Subcutaneous adipose tissue (tissue), 4 donors: ENCODE results near the gene FGD4. TPM values are rescaled to one million over a fixed set of nuclear protein-coding genes. Genes with fewer than 3 reads are reported as not detected.

ENCODE experiments used
- CTCF ChIP-seq: fragments of 450-650 bp; IDR thresholded peaks from one replicate; pipeline ENCODE4 v1.5.1; 2016; ENCODE audit warnings: low read depth, mild to moderate bottlenecking, control low read depth, antibody characterized with exemption, moderate library complexity
- total RNA-seq, 4 donors: library from RNA; depleted of rRNA; stranded (reverse); fragments of >200 nt; gene quantifications; one replicate each; pipeline ENCODE4 v1.1.0, GENCODE V29; 2016

Gene FGD4
- total RNA-seq, 4 donors from 2014 or later: 65.1 to 96.9 (median 85.8) TPM

GRCh38 chr12:32509328-32510091, 110.2 kb downstream of the FGD4 start:
- no peak for TF ChIP-seq CTCF

GRCh38 chr12:32512379-32512778, 113.0 kb downstream of the FGD4 start:
- TF ChIP-seq CTCF: no peak

- no peak for TF ChIP-seq CTCF
These were observed 113.6 kb downstream of the FGD4 start for GRCh38 chr12:32512910-32513309.

GRCh38 chr12:32515137-32515873, 115.9 kb downstream of the FGD4 start:
- TF ChIP-seq CTCF: no peak

- no peak for TF ChIP-seq CTCF
These were observed 116.9 kb downstream of the FGD4 start for GRCh38 chr12:32516230-32516629.

- TF ChIP-seq CTCF: no peak
These were observed 118.6 kb downstream of the FGD4 start for GRCh38 chr12:32517966-32518365.

GRCh38 chr12:32519047-32519446, 119.7 kb downstream of the FGD4 start:
- no peak for TF ChIP-seq CTCF
